HL-60 (cell line): ENCODE results near the gene CCR5.

Experiments used
- DNase-seq, 2 experiments: peaks; one replicate each; pipeline ENCODE4 v3.0.0-alpha.2; 2010 to 2020; ENCODE audit warnings: low read depth in 1 of 2, low spot score in 1 of 2
- H3K27ac ChIP-seq: fragments of 250-450 bp; sonication (Bioruptor Pico); replicated peaks from 2 replicates; pipeline ENCODE4 v1.5.1; 2020; ENCODE audit warnings: mild to moderate bottlenecking, moderate library complexity
- H3K27me3 ChIP-seq: fragments of 250-450 bp; sonication (Bioruptor Pico); 2 replicates; pipeline ENCODE4 v1.5.1; 2021; ENCODE audit warnings: mild to moderate bottlenecking, moderate library complexity; ENCODE audit not compliant: insufficient read depth, poor library complexity, severe bottlenecking
- H3K4me3 ChIP-seq: replicated peaks from 2 replicates; pipeline ENCODE4 v1.5.1; 2011; ENCODE audit warnings: mild to moderate bottlenecking, control low read depth, low read length; ENCODE audit not compliant: insufficient read depth
- GABPA ChIP-seq: IDR thresholded peaks from 2 replicates; pipeline ENCODE4 v1.6.1; 2012; ENCODE audit warnings: low read depth
- POLR2AphosphoS5 ChIP-seq: IDR thresholded peaks from 2 replicates; pipeline ENCODE4 v1.6.1; 2012; ENCODE audit warnings: low read depth
- SPI1 ChIP-seq: IDR thresholded peaks from 2 replicates; pipeline ENCODE4 v1.6.1; 2012; ENCODE audit warnings: low read depth, mild to moderate bottlenecking, borderline replicate concordance
- TF ChIP-seq, protein P1 (sequence below): IDR thresholded peaks from 2 replicates; pipeline ENCODE4 v1.6.1; 2012; ENCODE audit warnings: low read depth; ENCODE audit not compliant: insufficient replicate concordance
- TF ChIP-seq, protein P2 (sequence below): IDR thresholded peaks from one replicate; pipeline ENCODE4 v1.5.1; 2011; ENCODE audit warnings: low read length, control low read depth, inconsistent platforms; ENCODE audit not compliant: insufficient read depth

Gene CCR5

DNA sequence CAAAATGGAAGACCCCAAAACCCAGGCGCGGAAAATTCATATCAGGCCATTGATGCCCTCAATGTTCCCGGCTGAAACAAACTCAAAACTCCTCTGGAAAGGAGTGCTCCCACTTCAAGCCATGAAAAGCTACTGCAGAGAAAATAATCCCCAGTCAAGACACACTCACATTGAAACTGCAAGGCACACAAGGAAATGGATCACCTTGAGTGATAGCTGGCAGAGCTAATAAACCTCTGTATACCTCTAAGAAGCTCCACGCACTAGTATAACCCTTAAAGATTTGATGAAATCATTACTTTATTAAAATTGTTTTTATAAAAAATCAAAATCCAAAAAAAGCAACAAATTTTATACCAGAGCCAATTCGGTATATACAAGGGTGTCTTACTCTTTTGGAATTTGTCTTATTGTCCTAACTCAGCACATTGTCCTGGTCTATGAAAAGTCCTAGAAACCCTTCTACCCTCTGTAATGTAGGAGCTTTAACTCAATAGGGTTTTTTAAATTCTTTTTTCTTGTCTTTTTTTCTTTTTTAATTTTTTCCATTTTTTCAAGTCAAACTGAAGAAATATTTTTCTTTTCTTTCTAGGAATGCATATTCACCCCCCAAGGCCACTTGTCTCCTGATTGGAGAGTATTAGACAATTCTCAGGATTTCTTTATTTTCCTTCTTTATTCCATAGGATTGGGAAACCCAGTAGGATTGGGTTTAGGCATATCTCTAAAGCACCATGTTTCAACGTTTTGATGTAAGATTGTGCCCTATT is 27.6 kb downstream of the CCR5 start:
- no peak overlapping the region for H3K4me3 ChIP-seq
- no peak overlapping the region for H3K27ac ChIP-seq
- TF ChIP-seq, protein P1, sequence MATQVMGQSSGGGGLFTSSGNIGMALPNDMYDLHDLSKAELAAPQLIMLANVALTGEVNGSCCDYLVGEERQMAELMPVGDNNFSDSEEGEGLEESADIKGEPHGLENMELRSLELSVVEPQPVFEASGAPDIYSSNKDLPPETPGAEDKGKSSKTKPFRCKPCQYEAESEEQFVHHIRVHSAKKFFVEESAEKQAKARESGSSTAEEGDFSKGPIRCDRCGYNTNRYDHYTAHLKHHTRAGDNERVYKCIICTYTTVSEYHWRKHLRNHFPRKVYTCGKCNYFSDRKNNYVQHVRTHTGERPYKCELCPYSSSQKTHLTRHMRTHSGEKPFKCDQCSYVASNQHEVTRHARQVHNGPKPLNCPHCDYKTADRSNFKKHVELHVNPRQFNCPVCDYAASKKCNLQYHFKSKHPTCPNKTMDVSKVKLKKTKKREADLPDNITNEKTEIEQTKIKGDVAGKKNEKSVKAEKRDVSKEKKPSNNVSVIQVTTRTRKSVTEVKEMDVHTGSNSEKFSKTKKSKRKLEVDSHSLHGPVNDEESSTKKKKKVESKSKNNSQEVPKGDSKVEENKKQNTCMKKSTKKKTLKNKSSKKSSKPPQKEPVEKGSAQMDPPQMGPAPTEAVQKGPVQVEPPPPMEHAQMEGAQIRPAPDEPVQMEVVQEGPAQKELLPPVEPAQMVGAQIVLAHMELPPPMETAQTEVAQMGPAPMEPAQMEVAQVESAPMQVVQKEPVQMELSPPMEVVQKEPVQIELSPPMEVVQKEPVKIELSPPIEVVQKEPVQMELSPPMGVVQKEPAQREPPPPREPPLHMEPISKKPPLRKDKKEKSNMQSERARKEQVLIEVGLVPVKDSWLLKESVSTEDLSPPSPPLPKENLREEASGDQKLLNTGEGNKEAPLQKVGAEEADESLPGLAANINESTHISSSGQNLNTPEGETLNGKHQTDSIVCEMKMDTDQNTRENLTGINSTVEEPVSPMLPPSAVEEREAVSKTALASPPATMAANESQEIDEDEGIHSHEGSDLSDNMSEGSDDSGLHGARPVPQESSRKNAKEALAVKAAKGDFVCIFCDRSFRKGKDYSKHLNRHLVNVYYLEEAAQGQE: no peak
- TF ChIP-seq SPI1 (no peak), POLR2AphosphoS5 (no peak), GABPA (no peak)
- TF ChIP-seq, protein P2, sequence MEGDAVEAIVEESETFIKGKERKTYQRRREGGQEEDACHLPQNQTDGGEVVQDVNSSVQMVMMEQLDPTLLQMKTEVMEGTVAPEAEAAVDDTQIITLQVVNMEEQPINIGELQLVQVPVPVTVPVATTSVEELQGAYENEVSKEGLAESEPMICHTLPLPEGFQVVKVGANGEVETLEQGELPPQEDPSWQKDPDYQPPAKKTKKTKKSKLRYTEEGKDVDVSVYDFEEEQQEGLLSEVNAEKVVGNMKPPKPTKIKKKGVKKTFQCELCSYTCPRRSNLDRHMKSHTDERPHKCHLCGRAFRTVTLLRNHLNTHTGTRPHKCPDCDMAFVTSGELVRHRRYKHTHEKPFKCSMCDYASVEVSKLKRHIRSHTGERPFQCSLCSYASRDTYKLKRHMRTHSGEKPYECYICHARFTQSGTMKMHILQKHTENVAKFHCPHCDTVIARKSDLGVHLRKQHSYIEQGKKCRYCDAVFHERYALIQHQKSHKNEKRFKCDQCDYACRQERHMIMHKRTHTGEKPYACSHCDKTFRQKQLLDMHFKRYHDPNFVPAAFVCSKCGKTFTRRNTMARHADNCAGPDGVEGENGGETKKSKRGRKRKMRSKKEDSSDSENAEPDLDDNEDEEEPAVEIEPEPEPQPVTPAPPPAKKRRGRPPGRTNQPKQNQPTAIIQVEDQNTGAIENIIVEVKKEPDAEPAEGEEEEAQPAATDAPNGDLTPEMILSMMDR: no peak
- DNase-seq: no peak
- no peaks in the 10 kb centered on the region for H3K27me3 ChIP-seq

DNA sequence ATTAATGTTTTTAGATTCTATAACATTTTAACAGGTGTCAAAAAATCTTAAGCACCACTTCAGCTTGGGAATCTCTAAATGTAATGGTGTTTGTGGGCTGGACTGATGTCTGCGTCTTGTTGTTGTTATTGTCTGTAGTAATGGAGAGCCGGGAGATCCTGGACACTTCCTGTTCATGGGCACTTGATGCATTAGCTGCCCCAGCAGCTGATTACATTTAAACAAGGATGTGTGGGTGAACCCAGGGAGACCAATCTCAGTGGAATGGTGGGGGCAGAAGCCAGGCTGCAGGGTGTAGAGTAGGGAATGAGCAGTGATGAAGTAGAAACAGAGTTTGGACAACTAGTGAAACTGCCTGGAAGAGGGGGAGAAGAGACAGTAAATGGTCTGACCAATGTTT is 28.4 kb downstream of the CCR5 start:
- no peak overlapping the region for H3K27ac ChIP-seq
- no peak for DNase-seq
- no peaks in the 10 kb centered on the region for H3K27me3 ChIP-seq
- H3K4me3 ChIP-seq: no peak overlapping the region
- TF ChIP-seq, protein P2: no peak
- TF ChIP-seq SPI1 (no peak), POLR2AphosphoS5 (no peak), GABPA (no peak)
- TF ChIP-seq, protein P1: no peak

DNA sequence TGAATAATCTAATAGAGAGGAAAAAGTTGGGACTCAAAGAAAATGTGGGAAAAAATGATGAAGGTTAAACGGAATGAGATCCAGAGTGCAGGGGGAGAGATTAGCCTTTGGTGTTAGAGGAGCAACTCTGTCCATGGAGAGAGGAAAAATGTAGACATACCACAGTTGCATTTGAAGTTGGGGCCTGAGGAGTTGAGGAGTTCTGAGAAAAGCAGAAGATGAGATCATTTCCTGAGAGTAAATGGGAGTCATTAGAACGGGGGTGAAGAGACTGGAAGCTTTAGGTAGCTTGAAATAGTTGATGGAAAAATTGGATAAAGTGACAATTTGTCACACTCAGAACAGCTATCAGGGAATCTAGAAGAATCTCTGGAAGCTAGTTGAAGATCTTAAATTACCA is 28.8 kb downstream of the CCR5 start:
- TF ChIP-seq, protein P1: no peak
- TF ChIP-seq POLR2AphosphoS5 (no peak), SPI1 (no peak), GABPA (no peak)
- TF ChIP-seq, protein P2: no peak
- H3K27ac ChIP-seq: no peak overlapping the region
- H3K4me3 ChIP-seq: no peak overlapping the region
- no peaks in the 10 kb centered on the region for H3K27me3 ChIP-seq
- DNase-seq: no peak
